Loucy (cell line): ENCODE data around the gene THAP7.

Experiments used
- H2AFZ ChIP-seq: fragments of 200-600 bp; sonication (generic); 2 replicates; pipeline ENCODE4 v1.6.0; 2016; ENCODE audit warnings: antibody characterized with exemption, mild to moderate bottlenecking, low read length, moderate library complexity
- H3F3A ChIP-seq: fragments of 200-600 bp; 2 replicates; pipeline ENCODE4 v1.6.0; 2016; ENCODE audit warnings: antibody characterized with exemption, low read depth, mild to moderate bottlenecking
- H3K27me3 ChIP-seq: fragments of 200-600 bp; sonication (generic); 2 replicates; pipeline ENCODE4 v1.6.1; 2014; ENCODE audit warnings: low read length, mild to moderate bottlenecking; ENCODE audit not compliant: insufficient read depth, poor library complexity, severe bottlenecking
- H3K36me3 ChIP-seq: fragments of 200-600 bp; sonication (generic); 2 replicates; pipeline ENCODE4 v1.6.1; 2016; ENCODE audit warnings: low read length; ENCODE audit not compliant: insufficient read depth
- H3K4me1 ChIP-seq: fragments of 200-600 bp; sonication (generic); 2 replicates; pipeline ENCODE4 v1.5.1; 2014; ENCODE audit warnings: low read length, mild to moderate bottlenecking; ENCODE audit not compliant: insufficient read depth, poor library complexity, severe bottlenecking
- H3K4me2 ChIP-seq: fragments of 200-600 bp; sonication (generic); 2 replicates; pipeline ENCODE4 v1.6.0; 2014; ENCODE audit warnings: antibody characterized with exemption, low read length, low read depth, mild to moderate bottlenecking; ENCODE audit not compliant: poor library complexity, severe bottlenecking
- H3K4me3 ChIP-seq: fragments of 200-600 bp; sonication (generic); 2 replicates; pipeline ENCODE4 v1.5.1; 2014; ENCODE audit warnings: low read length, mild to moderate bottlenecking, mixed read lengths; ENCODE audit not compliant: poor library complexity, severe bottlenecking
- H3K79me2 ChIP-seq: fragments of 200-600 bp; sonication (generic); 2 replicates; pipeline ENCODE4 v1.6.1; 2014; ENCODE audit warnings: low read length; ENCODE audit not compliant: insufficient read depth
- H3K9ac ChIP-seq: fragments of 200-600 bp; sonication (generic); 2 replicates; pipeline ENCODE4 v1.6.0; 2014; ENCODE audit warnings: mild to moderate bottlenecking, low read depth, low read length, moderate library complexity; ENCODE audit not compliant: poor library complexity, severe bottlenecking
- H3K9me2 ChIP-seq: fragments of 200-600 bp; sonication (generic); replicated peaks from 2 replicates; pipeline ENCODE4 v1.6.1; 2016; ENCODE audit warnings: low read depth, low read length, mixed read lengths
- H3K9me3 ChIP-seq: fragments of 200-600 bp; sonication (generic); 2 replicates; pipeline ENCODE4 v1.6.1; 2014; ENCODE audit warnings: mild to moderate bottlenecking, antibody characterized with exemption, low read length, low read depth; ENCODE audit not compliant: insufficient read depth
- H4K20me1 ChIP-seq: fragments of 200-600 bp; sonication (generic); 2 replicates; pipeline ENCODE4 v1.6.0; 2014; ENCODE audit warnings: antibody characterized with exemption, low read length, mild to moderate bottlenecking; ENCODE audit not compliant: insufficient read depth, poor library complexity, severe bottlenecking
- EZH2phosphoT487 ChIP-seq: fragments of 200-600 bp; IDR thresholded peaks from 2 replicates; pipeline ENCODE4 v1.6.1; 2018; ENCODE audit warnings: antibody characterized with exemption, mild to moderate bottlenecking, moderate library complexity, borderline replicate concordance
- TF ChIP-seq, protein P1 (sequence below): fragments of 200-600 bp; sonication (generic); conservative IDR thresholded peaks from 2 replicates; pipeline ENCODE4 v1.5.1; 2014; ENCODE audit warnings: mild to moderate bottlenecking, antibody characterized with exemption, low read length

THAP7 gene

GRCh38 chr22:21022507-21022906 is 20.6 kb upstream of the THAP7 start:
- Histone ChIP-seq H3K4me2 (no peak overlapping the region), H3K9me2 (no peaks in the 10 kb centered on the region), H3K79me2 (no peaks in the 10 kb centered on the region), H3K9me3 (no peaks in the 10 kb centered on the region), H3K9ac (no peak overlapping the region), H3K4me1 (peaks cover 10% of the 10 kb centered on the region), H3F3A (no peaks in the 10 kb centered on the region), H2AFZ (no peak overlapping the region), H4K20me1 (no peaks in the 10 kb centered on the region), H3K4me3 (no peak overlapping the region), H3K36me3 (no peaks in the 10 kb centered on the region), H3K27me3 (no peaks in the 10 kb centered on the region)
- TF ChIP-seq, protein P1, sequence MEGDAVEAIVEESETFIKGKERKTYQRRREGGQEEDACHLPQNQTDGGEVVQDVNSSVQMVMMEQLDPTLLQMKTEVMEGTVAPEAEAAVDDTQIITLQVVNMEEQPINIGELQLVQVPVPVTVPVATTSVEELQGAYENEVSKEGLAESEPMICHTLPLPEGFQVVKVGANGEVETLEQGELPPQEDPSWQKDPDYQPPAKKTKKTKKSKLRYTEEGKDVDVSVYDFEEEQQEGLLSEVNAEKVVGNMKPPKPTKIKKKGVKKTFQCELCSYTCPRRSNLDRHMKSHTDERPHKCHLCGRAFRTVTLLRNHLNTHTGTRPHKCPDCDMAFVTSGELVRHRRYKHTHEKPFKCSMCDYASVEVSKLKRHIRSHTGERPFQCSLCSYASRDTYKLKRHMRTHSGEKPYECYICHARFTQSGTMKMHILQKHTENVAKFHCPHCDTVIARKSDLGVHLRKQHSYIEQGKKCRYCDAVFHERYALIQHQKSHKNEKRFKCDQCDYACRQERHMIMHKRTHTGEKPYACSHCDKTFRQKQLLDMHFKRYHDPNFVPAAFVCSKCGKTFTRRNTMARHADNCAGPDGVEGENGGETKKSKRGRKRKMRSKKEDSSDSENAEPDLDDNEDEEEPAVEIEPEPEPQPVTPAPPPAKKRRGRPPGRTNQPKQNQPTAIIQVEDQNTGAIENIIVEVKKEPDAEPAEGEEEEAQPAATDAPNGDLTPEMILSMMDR, result no peak
- no peak for TF ChIP-seq EZH2phosphoT487

DNA sequence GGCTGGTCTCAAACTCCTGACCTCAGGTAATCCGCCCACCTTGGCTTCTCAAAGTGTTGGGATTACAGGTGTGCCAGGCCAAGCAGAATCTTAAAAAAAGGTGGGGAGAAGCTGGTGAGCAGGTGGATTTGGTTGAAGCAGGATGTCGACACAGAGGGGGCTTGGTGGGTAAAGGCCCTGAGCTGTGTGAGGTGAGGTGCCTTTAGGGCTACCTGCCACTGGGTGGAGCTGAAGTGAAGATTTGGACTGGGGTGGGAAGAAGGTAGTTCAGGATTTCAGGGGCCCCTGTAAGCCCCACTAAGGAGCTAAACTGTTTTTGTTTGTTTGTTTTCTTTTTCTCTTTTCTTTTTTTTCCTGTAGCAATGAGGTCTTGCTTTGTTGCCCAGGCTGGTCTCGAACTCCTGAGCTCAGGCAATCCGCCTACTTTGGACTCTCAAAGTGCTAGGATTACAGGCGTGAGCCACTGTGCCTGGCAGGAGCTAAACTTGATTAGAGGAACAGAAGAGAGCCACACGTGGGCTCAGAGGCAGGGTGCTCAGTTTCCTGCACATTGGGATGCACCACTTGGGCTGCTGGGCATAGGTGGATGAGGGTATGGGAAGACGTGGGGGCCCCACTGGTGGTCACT is 19.0 kb upstream of the THAP7 start:
- H4K20me1 ChIP-seq, result no peaks in the 10 kb centered on the region
- no peaks in the 10 kb centered on the region for H3K27me3 ChIP-seq
- no peak overlapping the region for H3K9ac ChIP-seq
- TF ChIP-seq, protein P1, result peak; percentile 68
- TF ChIP-seq EZH2phosphoT487, result no peak
- no peak overlapping the region for H2AFZ ChIP-seq
- no peaks in the 10 kb centered on the region for H3K9me3 ChIP-seq
- no peak overlapping the region for H3K4me2 ChIP-seq
- H3K9me2 ChIP-seq, result no peaks in the 10 kb centered on the region
- peaks cover 10% of the 10 kb centered on the region for H3K4me1 ChIP-seq
- H3K79me2 ChIP-seq, result no peaks in the 10 kb centered on the region
- H3K36me3 ChIP-seq, result no peaks in the 10 kb centered on the region
- no peaks in the 10 kb centered on the region for H3F3A ChIP-seq
- no peak overlapping the region for H3K4me3 ChIP-seq

- Histone ChIP-seq H3K36me3 (no peaks in the 10 kb centered on the region), H3K27me3 (no peaks in the 10 kb centered on the region), H3K4me2 (no peak overlapping the region), H3K4me1 (no peaks in the 10 kb centered on the region), H3K79me2 (no peaks in the 10 kb centered on the region), H3K4me3 (no peak overlapping the region), H3K9me2 (no peaks in the 10 kb centered on the region), H4K20me1 (no peaks in the 10 kb centered on the region), H3K9me3 (no peaks in the 10 kb centered on the region), H3K9ac (no peak overlapping the region), H2AFZ (no peak overlapping the region), H3F3A (no peaks in the 10 kb centered on the region)
- TF ChIP-seq EZH2phosphoT487, result no peak
- TF ChIP-seq, protein P1, result no peak
These were observed 16.4 kb upstream of the THAP7 start for GRCh38 chr22:21018314-21018713.
